GM20431 (cell line): ENCODE measurements around the gene EHBP1L1.

Source experiments
- in situ Hi-C: fragments of 300-500 bp; cut with MseI, MboI; formaldehyde crosslinking; loops from one replicate; pipeline ENCODE4 v1.15.0; 2020; ENCODE audit warnings: low sequenced_read_pairs; ENCODE audit not compliant: unreplicated experiment

Gene EHBP1L1

GRCh38 chr11:65611758-65612603 lies 36.1 kb downstream of the EHBP1L1 start:
- in situ Hi-C loops, result no loop called here

- in situ Hi-C loops, result no loop called here
Observed at GRCh38 chr11:65612691-65613090, 36.8 kb downstream of the EHBP1L1 start.

- in situ Hi-C loops, result no loop called here
Observed at GRCh38 chr11:65613091-65613928, 37.5 kb downstream of the EHBP1L1 start.

DNA sequence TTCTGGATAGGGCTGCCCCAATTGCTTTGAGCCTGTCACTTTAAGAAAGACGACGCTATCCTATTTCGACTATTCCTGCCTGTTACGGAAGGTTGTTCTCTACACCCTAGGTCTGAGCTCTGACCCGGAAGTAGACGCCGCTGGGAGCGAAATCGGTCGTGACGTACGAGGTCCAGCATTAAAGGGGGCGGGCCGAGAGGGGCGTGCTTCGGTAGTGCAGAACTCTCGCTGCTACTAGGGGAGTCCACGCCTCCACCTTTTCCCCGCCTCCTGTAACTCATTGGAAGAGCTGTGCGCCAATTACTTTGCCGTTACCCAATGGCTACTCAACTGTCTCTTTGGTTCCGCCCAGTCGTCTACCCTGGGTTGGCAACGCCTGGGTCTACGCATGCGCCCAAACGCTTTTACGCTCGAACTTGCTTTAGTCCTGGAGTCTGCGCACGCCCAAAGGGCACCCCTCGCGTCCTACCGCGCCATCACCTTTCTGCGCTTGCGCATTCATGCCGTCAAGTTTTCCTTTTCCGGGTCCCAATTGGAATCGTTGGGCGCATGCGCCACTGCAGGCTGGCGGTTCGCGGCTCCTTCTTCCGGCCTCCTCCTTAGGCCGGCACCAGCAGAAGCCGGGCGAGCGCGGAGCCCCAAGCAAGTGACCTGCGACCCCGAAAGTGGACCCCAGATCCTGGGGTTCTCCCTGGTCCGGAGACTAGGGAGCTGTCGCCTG lies 39.5 kb downstream of the EHBP1L1 start, which contains the start of gene PCNX3:
PCNX3 (plus strand) TSS at position 548 of the 721 bp plus-strand sequence. CDS start 536 bp downstream, outside the sequence.
- in situ Hi-C loops, result no loop called here

DNA sequence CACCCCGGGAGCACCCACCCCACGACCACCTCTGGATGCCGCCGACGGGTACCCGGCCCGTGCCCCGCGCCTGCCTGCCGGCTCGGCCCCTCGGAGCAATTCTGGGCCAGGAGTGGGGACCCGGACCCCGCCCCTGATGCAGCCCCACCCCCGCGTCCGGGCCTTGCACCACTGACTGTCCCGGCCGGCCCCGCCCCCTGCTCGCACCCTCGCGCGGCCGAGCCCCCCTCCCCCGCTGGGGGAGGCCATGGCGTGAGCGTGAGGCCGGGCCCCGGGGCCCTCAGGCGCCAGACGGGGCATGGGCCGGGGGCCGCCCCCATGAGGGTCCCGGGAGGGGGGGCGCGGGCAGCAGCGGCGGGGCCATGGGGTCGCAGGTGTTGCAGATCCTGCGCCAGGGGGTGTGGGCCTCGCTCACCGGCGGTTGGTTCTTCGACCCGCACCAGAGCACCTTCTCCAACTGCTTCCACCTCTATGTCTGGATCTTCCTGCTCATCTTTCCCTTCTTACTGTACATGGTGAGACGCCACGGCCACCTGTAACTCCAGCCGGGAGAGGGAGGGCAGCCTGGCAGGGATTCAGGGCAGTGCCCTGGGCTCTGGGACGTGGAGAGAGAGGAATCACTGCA lies 40.2 kb downstream of the EHBP1L1 start:
- in situ Hi-C loops, result no loop called here

DNA sequence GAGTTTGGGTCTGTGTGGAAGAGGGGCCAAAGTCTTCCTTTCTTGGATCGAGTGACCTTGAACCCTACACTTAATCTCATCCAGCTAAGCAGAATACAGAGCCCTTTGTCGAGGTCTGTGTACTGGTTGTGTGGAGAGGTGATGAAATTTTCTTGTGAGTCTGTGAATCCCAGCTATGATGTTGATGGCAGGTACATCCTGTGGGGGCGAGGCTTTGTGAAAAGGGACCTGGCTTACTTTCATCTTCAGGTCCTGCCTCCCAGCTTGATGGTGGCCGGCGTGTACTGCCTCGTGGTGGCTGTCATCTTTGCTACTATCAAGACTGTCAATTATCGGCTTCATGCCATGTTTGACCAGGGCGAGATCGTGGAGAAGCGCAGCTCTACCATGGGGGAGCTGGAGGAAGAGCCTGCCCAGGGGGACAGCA lies 40.7 kb downstream of the EHBP1L1 start:
- in situ Hi-C loops, result no loop called here

DNA sequence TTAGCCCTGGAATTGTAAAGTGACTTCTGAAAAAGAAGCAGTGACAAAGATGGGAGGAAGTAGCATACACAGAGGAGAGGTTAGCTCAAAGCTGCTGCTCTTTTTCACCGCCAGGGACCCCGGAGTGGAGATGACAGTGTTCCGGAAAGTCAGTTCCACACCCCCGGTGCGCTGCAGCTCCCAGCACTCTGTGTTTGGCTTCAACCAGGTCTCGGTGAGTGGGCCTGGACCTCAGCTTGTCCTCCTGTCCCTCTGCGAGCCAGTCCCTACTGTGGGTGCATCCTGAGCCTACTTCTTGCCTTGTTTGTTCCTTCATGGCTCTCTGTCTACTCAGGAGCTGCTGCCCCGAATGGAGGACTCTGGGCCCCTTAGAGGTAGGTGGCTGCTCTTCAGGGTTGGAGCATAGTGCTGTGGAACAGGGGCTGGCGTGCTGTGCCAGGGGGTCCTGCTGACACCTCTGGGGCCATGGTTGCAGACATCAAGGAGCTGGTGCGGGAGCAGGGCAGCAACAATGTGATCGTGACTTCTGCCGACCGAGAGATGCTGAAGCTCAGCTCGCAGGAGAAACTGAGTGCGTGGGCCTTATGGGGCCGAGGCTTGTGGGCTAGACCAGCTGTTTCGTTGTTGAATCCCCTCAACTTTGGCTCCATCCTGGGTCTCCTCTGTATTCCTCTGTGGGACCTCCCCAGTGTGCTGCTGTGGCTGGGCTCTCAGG lies 41.4 kb downstream of the EHBP1L1 start:
- in situ Hi-C loops, result no loop called here

DNA sequence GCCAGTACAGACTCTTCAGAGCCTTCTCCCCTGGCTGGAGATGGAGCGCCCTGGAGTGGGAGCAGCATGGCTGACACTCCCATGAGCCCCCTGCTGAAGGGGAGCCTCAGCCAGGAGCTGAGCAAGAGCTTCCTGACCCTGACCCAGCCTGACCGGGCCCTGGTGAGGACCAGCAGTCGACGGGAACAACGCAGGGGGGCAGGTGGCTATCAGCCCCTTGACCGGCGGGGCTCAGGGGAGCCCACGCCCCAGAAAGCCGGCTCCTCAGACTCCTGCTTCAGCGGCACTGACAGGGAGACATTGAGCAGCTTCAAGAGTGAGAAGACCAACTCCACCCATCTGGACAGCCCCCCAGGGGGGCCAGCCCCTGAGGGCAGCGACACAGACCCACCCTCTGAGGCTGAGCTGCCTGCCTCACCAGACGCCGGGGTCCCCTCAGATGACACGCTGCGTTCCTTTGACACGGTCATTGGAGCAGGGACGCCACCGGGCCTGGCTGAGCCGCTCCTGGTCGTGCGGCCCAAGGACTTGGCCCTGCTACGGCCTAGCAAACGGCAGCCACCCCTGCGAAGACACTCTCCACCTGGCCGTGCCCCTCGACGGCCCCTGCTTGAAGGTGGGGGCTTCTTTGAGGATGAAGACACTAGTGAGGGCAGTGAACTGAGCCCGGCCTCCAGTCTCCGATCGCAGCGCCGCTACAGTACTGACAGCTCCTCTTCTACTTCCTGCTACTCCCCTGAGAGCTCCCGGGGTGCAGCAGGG lies 42.3 kb downstream of the EHBP1L1 start:
- in situ Hi-C loops, result no loop called here

- in situ Hi-C loops, result no loop called here
Observed at GRCh38 chr11:65618763-65619162, 42.9 kb downstream of the EHBP1L1 start.

GRCh38 chr11:65619281-65619928 lies 43.6 kb downstream of the EHBP1L1 start:
- in situ Hi-C loops, result no loop called here

DNA sequence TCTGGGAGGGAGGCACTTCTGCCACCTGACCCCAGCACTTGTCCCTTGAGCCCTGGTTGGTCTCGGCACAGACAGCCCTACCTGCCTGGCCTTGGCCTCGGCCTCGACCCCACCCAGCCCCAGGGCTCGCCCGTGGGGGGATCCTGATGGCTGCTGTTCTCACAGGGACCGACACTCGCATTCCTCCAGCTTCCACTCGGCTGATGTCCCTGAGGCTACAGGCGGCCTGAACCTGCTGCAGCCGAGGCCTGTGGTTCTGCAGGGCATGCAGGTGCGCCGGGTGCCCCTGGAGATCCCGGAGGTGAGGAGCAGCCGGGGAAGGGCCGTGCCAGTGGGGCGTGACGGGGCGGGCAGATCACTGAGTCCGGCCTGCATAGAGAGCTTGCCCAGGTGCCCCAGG lies 44.8 kb downstream of the EHBP1L1 start:
- in situ Hi-C loops, result no loop called here

- in situ Hi-C loops, result no loop called here
Observed at GRCh38 chr11:65621460-65621859, 45.6 kb downstream of the EHBP1L1 start.

DNA sequence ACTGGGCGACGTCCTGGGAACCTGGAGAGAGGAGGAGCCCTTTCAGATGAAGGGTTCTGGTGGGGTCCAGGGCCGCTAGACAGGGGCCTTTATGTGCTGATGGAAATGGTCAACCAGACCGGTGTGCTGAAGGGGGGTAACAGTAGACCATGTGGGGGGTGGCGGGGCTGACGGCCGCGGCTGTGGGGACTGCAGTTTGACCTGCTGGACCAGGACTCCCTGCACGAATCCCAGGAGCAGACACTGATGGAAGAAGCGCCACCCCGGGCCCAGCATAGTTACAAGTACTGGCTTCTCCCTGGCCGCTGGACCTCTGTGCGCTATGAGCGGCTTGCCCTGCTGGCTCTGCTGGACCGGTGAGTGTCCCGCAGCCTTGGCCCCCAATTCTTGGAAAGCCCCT lies 46.2 kb downstream of the EHBP1L1 start:
- in situ Hi-C loops, result no loop called here

DNA sequence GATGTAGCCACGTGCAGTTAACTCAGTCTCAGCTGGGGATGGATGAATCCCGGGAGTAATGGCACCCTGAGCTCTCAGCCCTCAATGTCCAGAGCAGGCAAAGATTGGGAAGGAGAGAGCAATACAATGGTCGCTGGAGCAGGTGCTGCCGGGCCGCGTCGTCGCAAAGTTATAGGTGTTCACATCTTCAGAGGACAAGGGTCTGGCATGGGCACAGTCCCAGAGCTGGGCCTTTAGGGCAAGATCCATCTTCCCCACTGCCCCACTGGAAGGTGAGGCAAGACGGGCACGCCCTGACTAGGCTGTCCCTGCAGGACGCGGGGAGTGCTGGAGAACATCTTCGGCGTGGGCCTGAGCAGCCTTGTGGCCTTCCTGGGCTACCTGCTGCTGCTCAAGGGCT lies 47.3 kb downstream of the EHBP1L1 start:
- in situ Hi-C loops, result no loop called here

DNA sequence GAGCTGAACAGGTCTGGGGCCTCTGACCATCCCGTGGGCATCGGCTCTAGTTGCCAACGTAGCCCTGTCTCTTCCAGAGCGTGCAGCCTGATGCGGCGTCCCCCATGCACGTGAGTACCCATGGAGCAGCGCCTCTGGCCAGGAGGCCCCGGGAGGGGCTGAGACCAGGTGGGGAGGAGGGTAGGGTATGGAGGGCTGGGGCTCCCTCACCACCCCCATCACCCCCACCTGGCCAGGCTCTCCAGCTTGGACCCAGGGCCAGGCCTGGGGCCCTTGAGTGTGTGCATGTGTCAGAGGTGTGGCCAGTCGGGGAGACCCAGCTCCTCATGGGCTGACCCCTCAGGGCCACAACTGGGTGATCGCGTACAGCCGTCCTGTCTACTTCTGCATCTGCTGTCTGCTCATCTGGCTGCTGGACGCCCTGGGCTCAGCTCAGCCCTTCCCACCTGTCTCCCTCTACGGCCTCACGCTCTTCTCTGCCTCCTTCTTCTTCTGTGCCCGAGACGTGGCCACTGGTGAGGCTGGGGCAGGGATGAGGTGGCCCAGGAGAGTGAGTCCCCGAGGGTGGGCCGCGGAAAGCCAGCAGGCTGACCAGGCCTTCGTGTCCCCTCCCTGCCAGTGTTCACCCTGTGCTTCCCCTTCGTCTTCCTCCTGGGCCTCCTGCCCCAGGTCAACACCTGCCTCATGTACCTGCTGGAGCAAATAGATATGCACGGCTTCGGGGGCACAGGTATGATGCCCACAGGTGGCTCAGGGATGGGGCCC lies 48.2 kb downstream of the EHBP1L1 start:
- in situ Hi-C loops, result no loop called here

GRCh38 chr11:65624931-65625627 lies 49.2 kb downstream of the EHBP1L1 start:
- in situ Hi-C loops, result no loop called here
